ENCODE results near the gene PDSS2.
"Not testable (repeated sequence)": the region's sequence is repeated elsewhere in the genome, so short reads cannot be mapped to it uniquely, and the experiment has no call there.

The PDSS2 gene

DNA sequence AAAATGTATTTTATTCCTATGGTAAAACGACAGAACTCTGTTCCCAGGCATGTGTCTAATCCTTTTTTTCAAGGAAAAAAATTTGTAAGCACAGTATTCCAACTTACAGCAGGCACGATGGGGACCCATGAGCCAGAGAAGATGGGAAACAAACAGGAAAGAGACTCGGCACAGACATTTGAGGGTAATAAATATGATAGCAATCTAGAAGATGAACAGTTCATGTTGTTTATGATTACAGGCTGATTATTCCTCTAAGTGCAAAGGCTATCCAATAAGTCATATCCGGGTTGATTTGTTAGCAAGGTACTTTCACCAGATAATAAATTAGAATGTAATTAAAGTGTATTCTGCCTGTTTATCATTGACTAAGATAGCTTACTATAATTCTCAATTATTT lies 43.2 kb downstream of the PDSS2 start:
- no peak for DNase-seq (ENCODE audit: low read depth)

DNA sequence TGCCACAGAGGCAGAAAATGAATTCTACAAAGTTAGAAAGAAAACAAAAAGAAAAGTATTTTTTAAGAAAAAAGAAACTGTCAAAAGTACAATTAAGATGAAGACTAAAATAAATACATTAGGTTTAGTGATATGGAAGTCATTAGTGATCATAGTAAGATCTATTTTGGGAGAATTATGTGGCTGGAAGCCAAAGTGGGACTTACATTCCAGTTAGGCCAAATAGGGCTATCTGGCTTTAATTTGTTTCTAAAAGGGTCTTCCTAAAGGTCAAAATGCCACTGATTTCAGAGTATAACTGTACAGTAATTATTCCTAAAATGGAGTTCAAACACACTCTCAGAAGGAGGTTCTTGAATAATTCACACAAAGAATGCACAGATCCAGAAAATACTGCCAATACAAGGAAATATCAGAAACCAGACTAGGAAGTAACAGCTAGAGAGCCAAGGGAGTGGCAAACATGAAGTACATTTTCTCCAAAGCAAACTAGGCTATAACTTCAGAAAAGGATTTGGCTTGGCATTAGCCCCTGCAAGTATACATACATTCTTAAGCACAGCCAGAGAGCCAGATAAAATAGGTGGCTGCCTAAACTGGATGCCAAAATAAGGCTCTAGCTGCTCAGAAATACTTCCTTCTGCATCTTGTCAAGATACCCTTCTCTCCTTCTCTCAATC lies 45.3 kb downstream of the PDSS2 start:
- DNase-seq (ENCODE audit: low read depth) = no peak

DNA sequence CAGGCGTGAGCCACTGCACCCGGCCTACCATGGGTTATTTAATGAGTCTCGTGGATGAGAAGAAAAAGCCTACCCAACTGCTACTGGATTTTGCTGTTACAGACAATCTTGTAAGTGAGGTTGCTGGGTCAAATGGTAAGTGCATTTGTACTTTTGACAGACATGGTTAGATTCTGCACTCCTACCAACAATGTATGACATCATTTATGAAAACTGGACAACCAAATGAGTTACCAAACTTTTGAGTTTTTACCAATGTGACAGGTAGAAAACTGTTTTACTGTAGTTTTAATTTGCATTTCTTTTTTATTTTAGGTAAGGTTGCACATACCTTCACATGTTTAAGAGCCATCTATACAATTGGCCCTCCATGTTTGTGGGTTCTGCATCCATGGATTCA lies 48.2 kb downstream of the PDSS2 start:
- DNase-seq (ENCODE audit: low read depth) = no peak

DNA sequence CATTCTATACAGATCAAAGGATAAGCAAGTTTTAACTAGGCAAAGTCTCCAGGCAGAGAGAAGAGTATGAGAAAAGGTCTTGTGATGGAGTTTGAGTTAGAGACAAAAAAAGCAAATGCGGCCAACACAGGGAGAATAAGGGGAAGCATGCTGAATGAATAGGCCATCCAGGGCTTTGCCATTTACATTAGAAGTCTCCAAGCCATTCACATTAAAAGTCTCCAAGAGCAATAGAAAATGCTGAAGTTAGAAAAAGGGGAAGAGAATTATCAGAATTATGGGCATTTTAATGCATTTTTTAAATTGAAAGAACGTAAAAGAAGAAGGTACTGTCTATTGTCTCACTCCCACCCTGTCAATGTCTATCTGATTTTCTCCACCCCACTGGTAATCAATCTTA lies 49.4 kb downstream of the PDSS2 start:
- DNase-seq (ENCODE audit: low read depth) = no peak

DNA sequence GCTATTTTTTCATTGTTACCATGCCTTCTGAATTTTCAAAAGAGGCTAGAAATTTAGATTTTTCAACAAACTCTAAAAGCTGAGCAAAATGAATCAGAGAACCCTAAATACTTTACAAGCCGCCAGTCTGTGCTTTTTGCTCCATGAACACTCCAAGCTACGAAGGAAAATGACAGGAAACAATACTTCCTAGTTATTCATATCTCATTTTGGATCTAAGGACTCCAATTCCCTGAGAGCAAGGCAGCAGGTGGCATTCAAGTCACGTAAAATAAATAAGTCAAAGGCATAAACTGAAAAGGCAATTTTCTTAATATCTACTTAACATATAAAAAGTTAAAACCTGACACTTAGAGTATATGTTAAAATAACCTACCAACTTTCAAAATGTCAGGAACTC lies 50.6 kb downstream of the PDSS2 start:
- DNase-seq (ENCODE audit: low read depth) = no peak

DNA sequence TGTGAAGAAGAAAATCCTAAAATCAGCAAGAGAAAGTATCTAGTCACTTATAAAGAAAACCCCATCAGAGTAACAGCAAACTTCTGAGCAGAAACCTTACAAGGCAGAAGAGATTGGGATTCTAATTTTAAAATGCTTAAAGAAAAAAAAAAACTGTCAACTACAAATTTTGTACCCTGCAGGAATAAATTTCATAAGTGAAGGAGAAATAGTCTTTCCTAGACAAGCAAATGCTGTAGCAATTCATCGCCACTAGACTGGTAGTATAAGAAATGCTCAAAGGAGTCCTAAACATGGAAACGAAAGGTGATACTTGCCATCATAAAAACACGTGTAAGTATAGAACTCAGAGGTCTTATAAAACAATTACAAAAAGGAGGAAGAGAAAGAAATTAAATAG lies 54.4 kb downstream of the PDSS2 start:
- DNase-seq (ENCODE audit: low read depth) = no peak

DNA sequence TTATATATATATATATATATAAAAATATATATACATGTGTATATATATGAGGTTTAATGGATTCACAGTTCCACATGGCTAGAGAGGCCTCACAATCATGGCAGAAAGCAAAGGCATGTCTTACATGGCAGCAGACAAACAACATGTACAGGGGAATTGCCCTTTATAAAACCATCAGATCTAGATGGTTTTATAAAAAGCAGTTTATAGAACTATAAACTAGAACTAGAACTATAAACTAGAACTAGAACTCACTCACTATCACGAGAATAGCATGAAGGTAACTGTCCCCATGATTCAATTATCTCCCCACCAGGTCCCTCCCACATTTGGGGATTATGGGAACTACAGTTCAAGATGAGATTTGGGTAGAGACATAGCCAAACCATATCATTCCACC lies 56.8 kb downstream of the PDSS2 start:
- no peak for DNase-seq (ENCODE audit: low read depth)

DNA sequence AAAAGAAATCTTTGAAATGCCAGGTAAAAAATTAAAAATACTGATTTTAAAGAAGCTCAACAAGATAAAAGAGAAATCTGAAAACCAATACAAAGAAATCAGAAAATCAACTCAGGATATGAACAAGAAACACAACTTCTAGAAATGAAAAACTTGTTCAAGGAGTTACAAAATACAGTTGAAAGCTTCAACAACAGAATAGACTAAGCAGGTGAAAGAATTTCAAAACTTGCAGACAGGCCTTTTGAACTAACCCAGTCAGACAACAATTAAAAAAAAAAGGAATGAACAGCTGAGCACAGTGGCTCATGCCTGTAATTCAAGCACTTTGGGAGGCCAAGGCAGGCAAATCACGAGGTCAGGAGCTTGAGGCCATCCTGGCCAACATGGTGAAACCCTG lies 57.8 kb downstream of the PDSS2 start:
- DNase-seq (ENCODE audit: low read depth) = no peak

DNA sequence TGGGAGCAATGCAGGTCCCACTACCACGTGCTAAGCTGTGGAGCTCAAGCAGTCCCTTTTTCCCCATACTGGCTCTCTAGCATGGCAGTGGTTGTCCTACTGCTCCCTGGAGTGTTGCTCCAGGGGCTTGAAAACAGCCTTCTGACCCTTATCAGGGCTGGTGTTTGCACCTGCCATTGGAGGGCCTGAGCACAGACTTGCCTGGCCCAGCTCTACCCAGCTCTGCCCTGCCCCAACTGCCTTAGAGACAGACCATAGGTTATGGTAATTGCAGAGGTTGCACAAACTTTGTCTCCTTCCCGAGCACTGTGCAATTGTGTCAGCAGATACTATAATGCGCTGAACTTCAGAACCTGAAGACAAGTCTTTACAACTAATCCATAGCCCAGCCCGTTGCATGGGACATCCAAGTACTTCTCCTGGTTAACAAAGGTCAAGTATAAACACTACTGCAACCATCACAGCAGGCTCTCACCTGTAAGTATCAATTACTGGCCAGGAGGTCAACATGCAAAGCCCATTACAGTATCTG lies 58.7 kb downstream of the PDSS2 start:
- no peak for DNase-seq (ENCODE audit: low read depth)

DNA sequence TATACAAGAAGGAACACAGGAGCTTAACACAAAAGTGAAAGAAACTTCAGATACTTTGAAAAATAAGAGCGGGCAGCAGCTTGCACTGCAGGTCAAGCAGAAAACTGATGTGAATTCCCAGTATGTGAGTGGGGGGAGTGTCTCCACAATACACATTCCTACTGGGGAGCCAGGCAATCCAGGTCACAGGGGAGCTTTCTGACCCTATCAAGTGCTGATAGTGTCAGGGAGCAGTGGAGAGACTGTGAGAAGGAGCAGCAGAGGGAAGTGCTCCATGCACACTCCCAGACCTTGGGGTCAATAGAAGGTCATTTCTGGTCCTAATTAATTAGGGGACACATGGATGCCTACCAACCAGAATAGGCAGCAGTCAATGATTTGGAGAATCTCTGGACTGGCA lies 59.4 kb downstream of the PDSS2 start:
- DNase-seq (ENCODE audit: low read depth) = no peak

DNA sequence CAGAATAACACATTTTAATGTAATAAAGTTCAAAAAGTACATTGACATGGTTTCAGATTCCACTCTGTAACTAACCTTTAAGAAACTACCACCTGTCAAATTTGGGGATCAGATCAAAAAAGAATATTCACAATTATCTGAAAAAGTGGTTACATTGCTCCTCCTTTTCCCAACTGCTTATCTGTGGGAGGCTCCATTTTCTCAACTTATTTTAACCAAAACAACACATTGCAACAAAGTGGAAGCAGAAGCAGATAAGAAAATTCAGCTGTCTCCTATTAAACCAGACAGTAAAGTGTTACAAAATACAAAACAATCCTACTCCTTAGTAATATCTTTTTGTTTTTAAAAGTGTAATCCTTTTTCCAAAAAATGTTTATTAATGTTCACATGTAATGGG lies 61.4 kb downstream of the PDSS2 start:
- no peak for DNase-seq (ENCODE audit: low read depth)

DNA sequence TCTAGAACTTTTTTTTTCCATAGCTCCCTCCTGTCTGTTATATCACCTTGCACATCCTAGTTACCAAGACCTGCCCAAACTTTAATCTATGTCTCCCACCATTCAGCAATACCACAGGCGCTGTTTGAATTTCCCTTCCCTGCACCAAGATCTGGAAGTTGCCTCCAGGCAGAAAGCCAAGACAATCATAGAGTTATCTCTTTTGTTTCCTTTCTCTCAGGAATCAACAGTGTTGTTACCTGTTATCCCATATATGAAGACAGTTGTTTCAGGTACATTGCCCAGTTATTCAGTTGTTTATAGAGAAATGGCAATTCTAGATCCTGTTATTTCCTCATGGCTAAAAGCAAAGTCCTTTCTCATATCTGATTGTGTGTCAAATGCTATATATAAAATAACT lies 63.2 kb downstream of the PDSS2 start:
- DNase-seq (ENCODE audit: low read depth) = no peak

DNA sequence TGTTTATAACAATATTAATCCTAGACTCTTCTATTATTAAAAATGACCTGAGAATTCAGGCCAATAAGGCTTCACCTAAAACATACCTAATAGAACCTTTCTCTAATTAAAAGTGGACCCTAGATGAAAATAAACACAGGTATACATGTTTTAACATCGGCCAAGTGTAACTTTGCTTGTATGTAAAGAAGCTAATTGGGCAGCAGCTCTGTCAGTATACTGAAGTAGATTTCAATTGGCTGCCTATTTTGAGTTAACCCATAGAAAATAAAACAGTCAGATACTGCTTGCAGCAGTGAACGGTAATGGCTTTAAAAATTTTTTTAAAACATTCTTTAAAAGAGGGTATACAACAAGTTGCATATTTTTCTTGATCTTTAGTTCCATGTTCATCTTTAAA lies 67.3 kb downstream of the PDSS2 start:
- DNase-seq (ENCODE audit: low read depth) = no peak

DNA sequence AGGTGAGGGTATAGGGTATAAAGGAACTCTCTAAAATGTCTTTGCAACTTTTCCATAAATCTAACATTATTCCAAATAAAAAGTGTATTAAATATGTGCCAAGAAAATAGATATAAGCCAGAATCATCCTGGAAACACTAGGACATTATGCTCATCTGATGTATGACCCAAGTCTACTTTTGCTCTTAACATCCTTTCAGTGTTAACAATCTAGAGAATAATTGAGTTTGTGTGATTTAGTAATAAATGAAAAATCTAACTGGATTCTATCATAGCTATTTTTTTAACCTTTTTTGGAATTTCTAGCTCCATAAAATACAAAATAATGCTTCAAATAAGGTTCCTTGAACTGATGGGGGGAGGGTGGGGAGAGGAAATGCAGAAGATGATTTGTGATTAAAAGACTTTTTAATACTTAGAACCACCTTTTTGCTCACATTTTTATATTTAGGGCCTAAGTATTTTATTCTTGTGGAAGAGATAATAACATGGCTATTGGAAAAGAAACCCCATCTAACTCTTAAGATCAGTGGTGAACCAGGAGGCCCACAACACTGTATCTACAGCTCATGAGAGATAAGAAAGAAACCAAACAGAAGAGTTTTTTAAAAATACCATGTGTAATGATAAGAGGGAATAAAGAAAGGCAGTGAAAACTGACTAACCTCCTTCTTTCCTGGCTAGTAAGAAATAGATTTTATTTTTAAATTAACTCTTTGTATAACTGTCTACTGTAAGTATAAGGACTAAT lies 68.5 kb downstream of the PDSS2 start:
- DNase-seq (ENCODE audit: low read depth) = no peak

DNA sequence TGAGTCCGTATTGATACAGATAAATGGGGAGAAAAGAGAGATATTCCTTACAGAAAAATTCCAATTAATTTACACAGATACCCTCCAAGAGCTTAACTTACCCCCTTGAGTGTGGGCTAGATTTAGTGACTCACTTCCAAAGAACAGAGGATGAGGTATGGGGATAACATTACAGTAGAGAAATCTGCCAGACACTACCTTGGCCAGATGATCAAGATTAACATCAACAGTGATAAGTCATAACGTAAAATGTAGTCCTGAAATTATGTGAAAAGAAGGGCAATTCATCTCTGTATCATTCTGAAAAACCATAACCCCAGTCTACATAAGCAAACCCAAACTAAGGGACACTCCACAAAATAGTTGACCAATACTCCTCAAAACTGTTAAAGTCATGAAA lies 69.3 kb downstream of the PDSS2 start:
- DNase-seq (ENCODE audit: low read depth) = no peak

DNA sequence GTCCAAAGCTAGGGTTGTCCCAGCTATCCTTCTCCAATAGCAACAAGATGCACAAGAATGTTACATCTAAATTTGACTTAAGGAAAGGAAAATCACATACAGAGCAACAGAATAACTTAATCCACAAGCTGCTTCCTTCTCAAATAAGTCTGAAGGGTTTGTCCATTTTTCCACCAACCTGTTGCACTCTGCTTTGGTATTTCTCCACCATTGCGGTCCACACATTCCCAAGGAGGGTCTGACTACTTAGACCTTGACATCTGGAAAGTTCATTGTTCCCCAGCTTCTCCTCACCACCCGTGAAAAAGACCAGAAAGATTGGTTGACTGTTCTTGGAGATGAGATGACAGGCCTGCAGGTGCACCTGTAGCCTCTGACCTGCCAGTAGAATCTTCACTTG lies 72.5 kb downstream of the PDSS2 start:
- DNase-seq (ENCODE audit: low read depth) = no peak

DNA sequence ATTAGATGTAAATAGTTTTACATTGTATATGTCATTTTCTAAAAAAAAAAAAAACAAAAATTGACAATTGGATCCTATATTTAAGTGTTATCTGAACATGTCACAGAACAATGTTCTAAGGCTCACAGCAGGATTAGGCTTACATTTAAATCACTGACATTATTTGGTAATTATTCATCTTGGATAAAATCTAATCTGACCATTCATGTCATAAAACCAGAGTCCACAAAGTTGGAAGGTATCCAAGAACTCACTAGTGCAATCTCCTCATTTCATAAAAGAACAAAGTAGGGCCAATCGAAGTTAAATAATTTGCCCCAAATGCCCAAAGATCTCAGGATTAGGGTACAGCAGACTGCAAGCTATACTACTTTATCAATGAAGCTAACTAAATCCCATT lies 73.0 kb downstream of the PDSS2 start:
- peak; percentile 11 for DNase-seq (ENCODE audit: low read depth)

DNA sequence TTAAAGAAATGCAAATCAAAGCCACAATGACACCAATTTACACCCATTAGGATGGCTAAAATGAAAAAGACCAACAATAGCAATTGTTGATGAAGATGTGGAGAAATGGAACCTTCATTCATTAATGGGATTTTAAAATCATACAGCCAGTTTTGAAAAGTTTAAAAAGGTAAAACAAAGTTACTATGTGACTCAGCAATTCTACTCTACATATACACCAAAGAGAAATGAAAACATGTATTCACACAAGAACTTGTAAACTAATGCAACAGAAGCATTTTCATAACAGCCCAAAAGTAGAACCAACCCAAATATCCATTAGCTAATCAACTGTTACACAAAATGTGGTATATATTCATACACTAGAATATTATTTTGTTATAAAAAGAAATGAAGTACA lies 75.7 kb downstream of the PDSS2 start:
- DNase-seq (ENCODE audit: low read depth) = no peak

DNA sequence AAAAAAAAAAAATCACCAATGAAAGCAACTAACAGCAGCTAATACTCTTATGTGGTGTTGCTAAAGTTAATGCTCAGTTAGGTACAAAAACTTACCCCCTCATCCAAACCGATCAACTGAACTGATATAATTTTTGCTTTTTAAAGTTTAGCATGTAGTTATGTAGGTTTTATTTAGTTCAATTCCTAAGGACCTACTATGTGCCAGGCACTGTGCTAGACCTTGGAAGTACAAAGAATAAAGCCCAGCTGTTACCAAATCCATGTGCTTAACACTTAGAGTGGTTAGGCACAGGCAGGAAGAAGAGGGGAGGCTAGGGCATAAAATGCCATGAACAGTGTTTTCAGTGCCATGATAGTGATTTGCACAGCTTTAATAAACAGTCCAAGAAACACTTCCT lies 85.1 kb downstream of the PDSS2 start:
- no peak for DNase-seq (ENCODE audit: low read depth)

DNA sequence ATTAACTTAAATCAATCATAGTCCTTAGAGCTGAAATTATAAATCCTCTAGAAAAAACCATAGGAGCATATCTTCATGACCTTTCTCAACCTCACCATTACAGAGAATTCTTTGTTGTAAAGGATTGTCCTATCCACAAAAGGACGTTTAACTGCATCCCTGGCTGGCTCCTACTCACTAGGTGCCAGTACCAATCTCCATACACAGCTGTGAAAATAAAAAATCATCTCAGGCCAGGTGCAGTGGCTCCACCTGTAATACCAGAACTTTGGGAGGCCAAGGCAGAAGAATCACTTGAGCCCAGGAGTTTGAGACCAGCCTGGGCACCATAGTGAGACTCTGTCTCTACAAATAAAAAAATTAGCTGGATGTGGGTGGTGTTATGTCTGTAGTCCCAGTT lies 89.9 kb downstream of the PDSS2 start:
- DNase-seq (ENCODE audit: low read depth) = no peak

DNA sequence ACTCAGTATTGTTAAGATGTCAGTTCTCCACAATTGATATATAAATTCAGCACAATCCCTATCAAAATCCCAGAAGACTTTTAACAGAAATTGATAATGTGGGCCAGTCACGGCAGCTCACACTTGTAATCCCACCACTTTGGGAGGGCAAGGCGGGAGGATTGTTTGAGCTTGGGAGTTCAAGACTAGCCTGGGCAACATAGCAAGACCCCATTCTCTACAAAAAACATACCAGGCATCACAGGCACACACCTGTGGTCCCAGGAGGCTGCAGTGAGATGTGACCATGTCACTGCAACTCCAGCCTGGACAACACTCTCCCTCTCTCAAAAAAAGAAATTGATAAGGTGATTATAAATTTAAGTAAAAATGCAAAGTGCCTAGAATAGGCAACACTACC lies 90.9 kb downstream of the PDSS2 start:
- no peak for DNase-seq (ENCODE audit: low read depth)

DNA sequence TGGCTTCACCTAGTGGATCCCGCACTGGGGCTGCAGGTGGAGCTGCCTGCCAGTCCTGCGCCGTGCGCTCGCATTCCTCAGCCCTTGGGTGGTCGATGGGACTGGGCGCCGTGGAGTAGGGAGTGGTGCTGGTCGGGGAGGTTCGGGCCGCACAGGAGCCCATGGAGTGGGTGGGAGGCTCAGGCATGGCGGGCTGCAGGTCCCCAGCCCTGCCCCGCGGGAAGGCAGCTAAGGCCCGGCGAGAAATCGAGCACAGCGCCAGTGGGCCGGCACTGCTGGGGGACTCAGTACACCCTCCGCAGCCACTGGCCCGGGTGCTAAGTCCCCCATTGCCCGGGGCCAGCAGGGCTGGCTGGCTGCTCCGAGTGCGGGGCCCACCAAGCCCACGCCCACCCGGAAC lies 95.2 kb downstream of the PDSS2 start:
- not testable (repeated sequence) for DNase-seq (ENCODE audit: low read depth)

DNA sequence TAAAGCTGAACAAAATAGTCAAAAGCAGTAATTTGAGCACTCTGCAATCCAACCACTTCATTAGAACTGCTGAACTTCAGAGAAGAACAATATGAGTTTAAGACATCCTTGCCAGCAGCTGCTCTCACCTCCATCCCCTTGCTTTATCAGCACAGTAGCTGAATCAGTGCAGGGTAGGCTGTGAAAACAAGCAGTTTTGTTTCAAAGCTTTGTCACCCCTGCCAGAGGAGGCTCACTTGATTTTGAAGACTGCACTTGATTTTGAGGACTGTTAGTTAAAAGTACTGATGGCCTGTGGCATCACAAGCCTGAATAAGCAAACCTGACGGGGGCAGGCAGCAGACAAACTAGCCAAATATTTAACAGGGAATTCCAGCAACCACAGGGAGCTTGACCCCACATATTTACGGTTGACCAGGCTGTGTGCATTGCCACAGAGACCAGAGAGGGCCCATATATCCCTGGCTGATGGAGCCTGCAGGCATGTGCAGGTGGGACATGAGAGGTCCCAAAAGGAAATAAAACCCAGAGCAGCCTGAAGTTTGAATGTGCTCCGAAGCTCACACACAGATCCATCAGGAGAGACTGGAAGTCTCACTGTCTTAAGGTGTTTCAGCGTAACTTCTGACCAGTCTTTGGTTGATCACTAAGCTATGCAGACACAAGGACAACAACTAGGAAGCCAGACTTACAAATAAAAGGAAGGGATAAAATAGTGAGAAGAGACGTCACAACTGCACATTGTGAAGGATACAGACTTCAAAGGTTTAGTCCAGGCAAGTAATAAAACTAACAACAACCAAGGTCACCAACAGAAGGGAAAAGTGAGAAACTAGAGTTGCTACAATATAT lies 97.4 kb downstream of the PDSS2 start:
- DNase-seq (ENCODE audit: low read depth) = peak; percentile 39

Data from HS-27A (cell line).